K562 (cell line): ENCODE results near the gene RNF114. TPM values are rescaled to one million over a fixed set of nuclear protein-coding genes. Genes with fewer than 3 reads are reported as not detected.

Experiments used
- ATAC-seq: fragments of 200-7000 bp; cut with Tn5 transposase; 3 replicates; pipeline ENCODE4 v1.9.1; 2020; ENCODE audit warnings: moderate library complexity
- BruUV-seq: library from RNA; stranded (reverse); fragments of 400-500 nt; replicated peaks from 2 replicates; lab custom pipeline; 2021; lab: Mats Ljungman, UMichigan
- CTCF ChIA-PET: fragments of 300-600 bp; formaldehyde crosslinking; extraction: SDS; loops from one replicate; lab custom pipeline; 2021; ENCODE audit warnings: low intra/inter-chr PET ratio; lab: Yijun Ruan, JAX
- POLR2A ChIA-PET: fragments of 300-600, 350-650 bp; sonication (Branson Sonifier 250); formaldehyde crosslinking; extraction: SDS; loops from one replicate; lab custom pipeline; 2021; ENCODE audit warnings: antibody characterized with exemption, inconsistent platforms; lab: Yijun Ruan, JAX
- DNase-seq, 4 experiments: peaks; one replicate each; pipeline versions ENCODE4 v3.0.0 to v3.0.0-alpha.2; 2011 to 2018; ENCODE audit warnings: low spot score in 3 of 4, mixed read lengths in 3 of 4; ENCODE audit errors: extremely low read depth in 1 of 4
- FAIRE-seq: peaks from 2 replicates; lab custom pipeline; 2011; peaks lifted over from hg19 to GRCh38; lab: Jason Lieb, UNC
- H2AFZ ChIP-seq: 2 replicates; pipeline ENCODE4 v1.6.0; 2011; ENCODE audit warnings: low read depth, low read length, control low read depth, inconsistent platforms
- H3K27ac ChIP-seq: fragments of 200-600 bp; 3 replicates; pipeline ENCODE4 v1.8.0; 2011; ENCODE audit warnings: low read depth, mild to moderate bottlenecking, control low read depth, inconsistent platforms, low read length, moderate library complexity, mixed read lengths; ENCODE audit errors: extremely low read depth
- H3K27me3 ChIP-seq, 2 experiments: fragments of 300-600 bp in 1 of 2; 2 replicates in 1 of 2; 3 replicates in 1 of 2; pipeline versions ENCODE4 v1.6.0 to v1.8.0; 2011; ENCODE audit warnings: inconsistent platforms in 2 of 2, low read length in 2 of 2, mild to moderate bottlenecking in 1 of 2, mixed read lengths in 1 of 2, moderate library complexity in 1 of 2; ENCODE audit not compliant: control insufficient read depth in 2 of 2, insufficient read depth in 2 of 2
- H3K36me3 ChIP-seq: fragments of 300-600 bp; 3 replicates; pipeline ENCODE4 v1.8.0; 2011; ENCODE audit warnings: mild to moderate bottlenecking, low read length, inconsistent platforms; ENCODE audit not compliant: control insufficient read depth, insufficient read depth
- H3K4me1 ChIP-seq, 2 experiments: fragments of 200-600 bp in 1 of 2; replicated peaks in 1 of 2; 2 replicates in 1 of 2; 3 replicates in 1 of 2; pipeline versions ENCODE4 v1.5.1 to v1.8.0; 2011; ENCODE audit warnings: inconsistent platforms in 2 of 2, low read length in 2 of 2, mild to moderate bottlenecking in 1 of 2, mixed read lengths in 1 of 2, moderate library complexity in 1 of 2; ENCODE audit not compliant: control insufficient read depth in 2 of 2, insufficient read depth in 2 of 2
- H3K4me2 ChIP-seq: 2 replicates; pipeline ENCODE4 v1.6.1; 2011; ENCODE audit warnings: low read length, control low read depth, inconsistent platforms, mixed read lengths; ENCODE audit not compliant: insufficient read depth
- H3K4me3 ChIP-seq: fragments of 200-600 bp; sonication (generic), shearing (Covaris generic); 2 replicates; pipeline ENCODE4 v1.5.1; 2016; ENCODE audit warnings: control low read depth, inconsistent platforms
- H3K79me2 ChIP-seq: fragments of 200-600 bp; 3 replicates; pipeline ENCODE4 v1.8.0; 2011; ENCODE audit warnings: low read length, inconsistent platforms; ENCODE audit not compliant: control insufficient read depth, insufficient read depth
- H3K9ac ChIP-seq, 2 experiments: 2 replicates each; pipeline versions ENCODE4 v1.6.0 to v1.6.1; 2011; ENCODE audit warnings: low read depth in 2 of 2, low read length in 2 of 2, control low read depth in 1 of 2, inconsistent platforms in 1 of 2, mild to moderate bottlenecking in 1 of 2, mixed read lengths in 1 of 2; ENCODE audit not compliant: insufficient read depth in 1 of 2
- H3K9me1 ChIP-seq: one replicate; pipeline ENCODE4 v1.6.0; 2011; ENCODE audit warnings: inconsistent platforms, mild to moderate bottlenecking, low read length, moderate library complexity; ENCODE audit not compliant: control insufficient read depth, insufficient read depth
- H3K9me3 ChIP-seq: replicated peaks from 2 replicates; pipeline ENCODE4 v1.5.1; 2011; ENCODE audit warnings: low read depth, low read length, inconsistent platforms; ENCODE audit not compliant: control insufficient read depth, insufficient read depth
- H4K20me1 ChIP-seq: replicated peaks from 2 replicates; pipeline ENCODE4 v1.6.1; 2011; ENCODE audit warnings: low read length, inconsistent platforms, mixed read lengths; ENCODE audit not compliant: control insufficient read depth, insufficient read depth
- ARID1B ChIP-seq: fragments of 450-650 bp; IDR thresholded peaks from 2 replicates; pipeline ENCODE4 v1.6.1; 2016; ENCODE audit warnings: antibody characterized with exemption, mild to moderate bottlenecking, inconsistent platforms
- KDM1A ChIP-seq, 2 experiments: fragments of 450-650 bp; IDR thresholded peaks; 2 replicates each; pipeline ENCODE4 v1.6.1; 2016; ENCODE audit warnings: mild to moderate bottlenecking in 2 of 2
- NFIC ChIP-seq: fragments of 450-650 bp; IDR thresholded peaks from 2 replicates; pipeline ENCODE4 v1.6.1; 2017; ENCODE audit warnings: mild to moderate bottlenecking, inconsistent platforms
- PTTG1 ChIP-seq: fragments of 450-650 bp; IDR thresholded peaks from 2 replicates; pipeline ENCODE4 v1.6.1; 2016; ENCODE audit warnings: low read depth, mild to moderate bottlenecking, missing genetic modification characterization, missing compliant biosample characterization
- RAD51 ChIP-seq: fragments of 450-650 bp; IDR thresholded peaks from 2 replicates; pipeline ENCODE4 v1.7.1; 2016; ENCODE audit warnings: low read depth, mild to moderate bottlenecking, borderline replicate concordance
- STAT5A ChIP-seq: IDR thresholded peaks from 2 replicates; pipeline ENCODE4 v1.6.1; 2012; ENCODE audit warnings: low read length, inconsistent platforms, borderline replicate concordance
- XRCC4 ChIP-seq: IDR thresholded peaks from one replicate; pipeline ENCODE4 v1.6.1; 2011; ENCODE audit not compliant: insufficient read depth, insufficient read length; ENCODE audit errors: extremely low read depth
- ZKSCAN1 ChIP-seq: fragments of 150-350 bp; IDR thresholded peaks from 2 replicates; pipeline ENCODE4 v1.6.1; 2016; ENCODE audit warnings: low read depth, low read length
- WGBS: fragments of 100-300 bp; shearing (Covaris generic); methylation state at CpG from one replicate; pipeline ENCODE4 v1.1.6; 2016; ENCODE audit warnings: low coverage, mixed read lengths; ENCODE audit not compliant: insufficient coverage; ENCODE audit errors: missing lambda C conversion rate; 5-methylcytosine and 5-hydroxymethylcytosine counted together
- in situ Hi-C: fragments of 300-500 bp; cut with MboI; formaldehyde crosslinking; loops from 4 replicates; pipeline ENCODE4 v1.15.0; 2018; ENCODE audit warnings: inconsistent platforms, mixed read lengths
- intact Hi-C: fragments of 100-400 bp; cut with micrococcal nuclease; formaldehyde crosslinking; loops from 2 replicates; pipeline ENCODE4 v1.14.2; 2022
- polyA plus RNA-seq, 8 experiments: library from polyadenylated mRNA; depleted of rRNA in 4 of 8; stranded (reverse) in 5 of 8; unstranded in 3 of 8; fragments of >200 nt; fragmentation: Nextera tagmentation in 2 of 8; fragmentation: Illumina TruSeq in 1 of 8; extraction: Ambion mirVana in 2 of 8; extraction: Trizol in 1 of 8; gene quantifications; 2 replicates each; pipeline versions ENCODE4 v1.2.1 to v1.2.3, GENCODE V29; 2011 to 2014; ENCODE audit warnings: inconsistent platforms in 1 of 8, missing spikeins in 1 of 8
- total RNA-seq, 7 experiments: library from RNA; depleted of rRNA in 6 of 7; stranded (reverse); fragments of >200 nt in 6 of 7; fragmentation: Illumina TruSeq in 2 of 7; extraction: Trizol in 2 of 7; gene quantifications; 2 replicates each; pipeline versions ENCODE4 v1.2.1 to v1.2.3, GENCODE V29; 2011 to 2021; ENCODE audit warnings: low replicate concordance in 1 of 7
- TF ChIP-seq, protein P1 (sequence below), 2 experiments: fragments of 450-650 bp in 1 of 2; sonication (generic) in 1 of 2; formaldehyde crosslinking in 1 of 2; IDR thresholded peaks; 2 replicates each; pipeline versions ENCODE4 v1.7.1 to v1.9.0; 2016 to 2022; ENCODE audit warnings: inconsistent platforms in 1 of 2, mild to moderate bottlenecking in 1 of 2, missing genetic modification reagents in 1 of 2
- TF ChIP-seq, protein P2 (sequence below): sonication (generic); formaldehyde crosslinking; IDR thresholded peaks from 2 replicates; pipeline ENCODE4 v1.5.0; 2020; ENCODE audit warnings: missing genetic modification reagents

The RNF114 gene
- total and polyA plus RNA-seq, 9 of the 15 experiments (the other 6 are each of a cell fraction or from before 2014, with no cell fraction given): 38.6 to 111 (median 62.6) TPM

DNA sequence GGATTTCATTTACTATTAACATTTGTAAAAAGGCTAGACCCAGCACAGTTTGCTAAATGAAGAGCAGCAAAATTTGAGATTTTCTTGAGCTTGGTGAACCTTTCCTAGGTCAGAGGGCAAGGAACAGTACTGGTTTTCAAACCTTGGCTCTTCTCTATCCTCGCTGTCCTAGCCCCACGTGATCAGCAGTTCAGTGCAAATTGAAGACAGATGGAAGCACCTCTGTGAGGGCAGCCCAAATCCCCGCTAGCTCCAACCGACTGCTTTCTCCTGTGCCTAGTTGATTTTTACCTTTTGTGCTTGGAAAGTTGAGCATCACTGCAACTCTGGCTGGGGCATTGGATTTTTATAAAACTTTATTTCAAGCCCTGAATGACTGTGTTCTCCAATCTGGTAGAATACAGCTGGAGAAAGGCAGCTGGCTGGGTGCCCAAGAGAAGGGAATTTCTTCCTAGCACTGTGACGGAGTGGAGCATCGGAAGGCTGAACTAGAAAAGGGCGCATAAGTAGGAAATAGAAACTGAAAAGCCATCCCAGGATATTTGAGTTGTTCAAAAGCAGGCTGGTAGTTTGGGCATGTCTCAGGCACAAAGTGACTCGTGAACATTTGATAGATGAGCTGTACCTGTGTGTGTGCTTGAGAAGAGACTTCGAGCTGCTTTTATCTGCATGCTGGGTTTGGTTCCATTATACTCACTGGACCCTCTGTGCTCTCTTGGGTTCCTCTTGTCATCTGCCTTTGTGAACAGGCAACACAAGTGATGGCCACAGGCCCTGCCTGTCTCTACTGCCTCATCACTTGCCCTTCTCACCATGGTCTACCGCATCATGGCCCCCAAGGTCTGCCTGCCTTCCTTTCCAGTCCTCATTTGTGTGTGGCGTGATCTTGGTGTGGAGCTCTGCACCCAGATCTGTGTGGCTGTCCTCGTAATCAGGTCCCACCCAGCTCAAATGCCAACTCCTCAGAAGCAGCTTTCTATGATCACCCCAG, 2.3 kb downstream of the RNF114 start:
- H3K4me1 ChIP-seq: peaks cover 22 to 30% of the 10 kb centered on the region in 2 experiments
- CTCF ChIA-PET: no interaction called here
- peaks cover 5% of the 10 kb centered on the region for H3K9me1 ChIP-seq
- H3K9ac ChIP-seq: peak overlapping the region; percentile 74 to 91; a peak in 2 of 4 replicates
- no peak overlapping the region for H2AFZ ChIP-seq
- intact Hi-C loops: no loop called here
- H3K27me3 ChIP-seq: no peaks in the 10 kb centered on the region
- H3K27ac ChIP-seq: no peak overlapping the region; the same call in 1 of the 3 replicates
- peaks cover 72% of the 10 kb centered on the region for H3K79me2 ChIP-seq
- peaks cover 47% of the 10 kb centered on the region for H3K36me3 ChIP-seq
- 68% methylated on average over 12 of the region's 12 CpGs for WGBS
- DNase-seq (no peak), FAIRE-seq (peak; percentile 29), ATAC-seq (no peak)
- peak overlapping the region; percentile 95; the same call in 1 of the 2 replicates for H3K4me3 ChIP-seq
- no peaks in the 10 kb centered on the region for H3K9me3 ChIP-seq
- H4K20me1 ChIP-seq: peaks cover 25% of the 10 kb centered on the region; the same call in 1 of the 2 replicates
- no TSS peak for BruUV-seq
- in situ Hi-C loops: no loop called here
- peak overlapping the region; percentile 95; the same call in 1 of the 2 replicates for H3K4me2 ChIP-seq
- POLR2A ChIA-PET: interaction anchor here (0.5 to 4.5 kb wide), 8 partner anchors 7 to 241 kb away, joined by 3 to 30 read pairs (median 3); no protein-coding TSS in a partner anchor
- TF ChIP-seq XRCC4 (no peak), STAT5A (no peak), KDM1A (IDR thresholded peaks at IDR 0.05) (no peak), NFIC (peak; percentile 47; the same call in 1 of the 2 replicates), PTTG1 (no peak), ARID1B (no peak), ZKSCAN1 (no peak), RAD51 (peak; percentile 32; the same call in 1 of the 2 replicates)
- TF ChIP-seq, protein P1, sequence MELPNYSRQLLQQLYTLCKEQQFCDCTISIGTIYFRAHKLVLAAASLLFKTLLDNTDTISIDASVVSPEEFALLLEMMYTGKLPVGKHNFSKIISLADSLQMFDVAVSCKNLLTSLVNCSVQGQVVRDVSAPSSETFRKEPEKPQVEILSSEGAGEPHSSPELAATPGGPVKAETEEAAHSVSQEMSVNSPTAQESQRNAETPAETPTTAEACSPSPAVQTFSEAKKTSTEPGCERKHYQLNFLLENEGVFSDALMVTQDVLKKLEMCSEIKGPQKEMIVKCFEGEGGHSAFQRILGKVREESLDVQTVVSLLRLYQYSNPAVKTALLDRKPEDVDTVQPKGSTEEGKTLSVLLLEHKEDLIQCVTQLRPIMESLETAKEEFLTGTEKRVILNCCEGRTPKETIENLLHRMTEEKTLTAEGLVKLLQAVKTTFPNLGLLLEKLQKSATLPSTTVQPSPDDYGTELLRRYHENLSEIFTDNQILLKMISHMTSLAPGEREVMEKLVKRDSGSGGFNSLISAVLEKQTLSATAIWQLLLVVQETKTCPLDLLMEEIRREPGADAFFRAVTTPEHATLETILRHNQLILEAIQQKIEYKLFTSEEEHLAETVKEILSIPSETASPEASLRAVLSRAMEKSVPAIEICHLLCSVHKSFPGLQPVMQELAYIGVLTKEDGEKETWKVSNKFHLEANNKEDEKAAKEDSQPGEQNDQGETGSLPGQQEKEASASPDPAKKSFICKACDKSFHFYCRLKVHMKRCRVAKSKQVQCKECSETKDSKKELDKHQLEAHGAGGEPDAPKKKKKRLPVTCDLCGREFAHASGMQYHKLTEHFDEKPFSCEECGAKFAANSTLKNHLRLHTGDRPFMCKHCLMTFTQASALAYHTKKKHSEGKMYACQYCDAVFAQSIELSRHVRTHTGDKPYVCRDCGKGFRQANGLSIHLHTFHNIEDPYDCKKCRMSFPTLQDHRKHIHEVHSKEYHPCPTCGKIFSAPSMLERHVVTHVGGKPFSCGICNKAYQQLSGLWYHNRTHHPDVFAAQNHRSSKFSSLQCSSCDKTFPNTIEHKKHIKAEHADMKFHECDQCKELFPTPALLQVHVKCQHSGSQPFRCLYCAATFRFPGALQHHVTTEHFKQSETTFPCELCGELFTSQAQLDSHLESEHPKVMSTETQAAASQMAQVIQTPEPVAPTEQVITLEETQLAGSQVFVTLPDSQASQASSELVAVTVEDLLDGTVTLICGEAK (IDR thresholded peaks at IDR 0.05): 0 out of 2 replicates have a peak, but pooled peaks have one; percentile 24
- TF ChIP-seq, protein P1 (CRISPR knock-in tag; IDR thresholded peaks at IDR 0.05): no peak
- TF ChIP-seq, protein P2, sequence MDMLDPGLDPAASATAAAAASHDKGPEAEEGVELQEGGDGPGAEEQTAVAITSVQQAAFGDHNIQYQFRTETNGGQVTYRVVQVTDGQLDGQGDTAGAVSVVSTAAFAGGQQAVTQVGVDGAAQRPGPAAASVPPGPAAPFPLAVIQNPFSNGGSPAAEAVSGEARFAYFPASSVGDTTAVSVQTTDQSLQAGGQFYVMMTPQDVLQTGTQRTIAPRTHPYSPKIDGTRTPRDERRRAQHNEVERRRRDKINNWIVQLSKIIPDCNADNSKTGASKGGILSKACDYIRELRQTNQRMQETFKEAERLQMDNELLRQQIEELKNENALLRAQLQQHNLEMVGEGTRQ (CRISPR knock-in tag): peak; percentile 72
